Stimulated activated naive CD8-positive, alpha-beta T cell treated with anti-CD3 and anti-CD28 coated beads, Interleukin-15, Interleukin-2, amounts not matched to agents 100 ng/mL and 50 ng/mL, for 24 hours (primary cell): ENCODE measurements around the gene DHX35.
A peak's percentile ranks its signal among the peaks of the same experiment; 100 is the strongest.

Source experiments
- H3K27ac Mint-ChIP-seq: one replicate; pipeline ENCODE4 v1.8.0; 2021; ENCODE audit warnings: mild to moderate bottlenecking, mixed read lengths
- H3K27me3 Mint-ChIP-seq: one replicate; pipeline ENCODE4 v1.8.0; 2021; ENCODE audit warnings: mixed read lengths
- H3K36me3 Mint-ChIP-seq: one replicate; pipeline ENCODE4 v1.8.0; 2021; ENCODE audit warnings: low read depth, mixed read lengths
- H3K4me1 Mint-ChIP-seq: one replicate; pipeline ENCODE4 v1.8.0; 2021; ENCODE audit warnings: low read depth, mixed read lengths
- H3K4me3 Mint-ChIP-seq: one replicate; pipeline ENCODE4 v1.8.0; 2021; ENCODE audit warnings: mild to moderate bottlenecking, mixed read lengths
- H3K9me3 Mint-ChIP-seq: one replicate; pipeline ENCODE4 v1.8.0; 2021; ENCODE audit warnings: mixed read lengths

Gene DHX35

DNA sequence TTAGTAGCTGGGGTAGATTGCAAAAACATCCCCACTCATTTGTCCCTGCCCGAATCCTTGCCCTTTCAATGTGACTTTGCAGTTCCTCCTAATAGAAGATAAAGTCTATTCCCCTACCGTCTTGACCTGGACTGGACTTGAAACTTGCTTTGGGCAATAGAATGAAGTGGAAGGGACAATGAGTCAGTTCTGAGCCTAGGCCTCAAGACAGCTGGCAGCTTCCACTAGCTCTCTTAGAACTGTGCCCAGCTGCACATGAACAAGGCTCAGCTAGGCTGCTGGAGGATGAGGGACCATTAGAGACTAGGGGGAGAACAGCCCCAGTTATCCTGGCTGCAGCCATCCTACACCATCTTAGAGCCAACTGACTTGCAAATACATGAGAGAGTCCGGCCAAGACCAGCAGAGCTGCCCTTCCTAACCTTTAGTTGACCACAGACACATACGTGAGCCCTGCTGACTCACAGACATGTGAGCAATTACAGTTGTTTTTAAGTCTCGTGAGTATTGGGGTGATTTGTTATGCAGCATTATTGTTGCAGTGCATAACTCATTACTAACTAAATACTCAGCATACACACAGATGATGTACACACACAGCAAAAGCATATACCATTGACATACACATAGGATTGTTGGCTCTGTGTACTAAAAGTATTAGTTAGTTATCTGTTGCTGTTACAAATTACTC, 105.5 kb downstream of the DHX35 start:
- Mint-ChIP-seq H3K27me3 (peaks cover 14% of the 10 kb centered on the region), H3K27ac (no peak overlapping the region), H3K4me3 (no peak overlapping the region)

DNA sequence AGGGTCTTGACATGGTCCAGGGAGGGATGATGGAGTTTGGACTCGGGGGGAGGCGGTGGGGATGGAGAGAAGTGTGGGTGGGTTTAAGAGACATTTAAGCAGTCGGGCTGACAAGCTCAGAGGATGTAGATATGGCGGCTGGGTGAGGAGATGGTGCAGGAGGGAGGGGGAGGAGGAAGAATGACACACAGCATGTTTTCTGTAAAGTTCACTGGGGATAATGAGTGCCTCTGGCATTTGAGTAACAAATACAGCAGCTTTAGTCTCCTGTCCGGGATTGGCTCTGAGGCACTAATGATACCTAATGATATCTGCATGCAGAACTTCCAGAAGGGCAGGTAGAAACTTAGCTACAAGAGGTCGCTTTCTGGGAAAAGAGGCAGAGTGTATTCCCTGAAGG, 107.8 kb downstream of the DHX35 start:
- no peak overlapping the region for H3K27ac Mint-ChIP-seq
- no peak overlapping the region for H3K4me3 Mint-ChIP-seq
- peaks cover 19% of the 10 kb centered on the region for H3K27me3 Mint-ChIP-seq
- H3K36me3 Mint-ChIP-seq: peaks cover 5% of the 10 kb centered on the region
- H3K9me3 Mint-ChIP-seq: peaks cover 4% of the 10 kb centered on the region
- no peaks in the 10 kb centered on the region for H3K4me1 Mint-ChIP-seq

More for the DNA sequence above, 105.5 kb downstream of the DHX35 start:
- Mint-ChIP-seq H3K4me1 (no peaks in the 10 kb centered on the region), H3K36me3 (peaks cover 5% of the 10 kb centered on the region), H3K9me3 (peaks cover 4% of the 10 kb centered on the region)

DNA sequence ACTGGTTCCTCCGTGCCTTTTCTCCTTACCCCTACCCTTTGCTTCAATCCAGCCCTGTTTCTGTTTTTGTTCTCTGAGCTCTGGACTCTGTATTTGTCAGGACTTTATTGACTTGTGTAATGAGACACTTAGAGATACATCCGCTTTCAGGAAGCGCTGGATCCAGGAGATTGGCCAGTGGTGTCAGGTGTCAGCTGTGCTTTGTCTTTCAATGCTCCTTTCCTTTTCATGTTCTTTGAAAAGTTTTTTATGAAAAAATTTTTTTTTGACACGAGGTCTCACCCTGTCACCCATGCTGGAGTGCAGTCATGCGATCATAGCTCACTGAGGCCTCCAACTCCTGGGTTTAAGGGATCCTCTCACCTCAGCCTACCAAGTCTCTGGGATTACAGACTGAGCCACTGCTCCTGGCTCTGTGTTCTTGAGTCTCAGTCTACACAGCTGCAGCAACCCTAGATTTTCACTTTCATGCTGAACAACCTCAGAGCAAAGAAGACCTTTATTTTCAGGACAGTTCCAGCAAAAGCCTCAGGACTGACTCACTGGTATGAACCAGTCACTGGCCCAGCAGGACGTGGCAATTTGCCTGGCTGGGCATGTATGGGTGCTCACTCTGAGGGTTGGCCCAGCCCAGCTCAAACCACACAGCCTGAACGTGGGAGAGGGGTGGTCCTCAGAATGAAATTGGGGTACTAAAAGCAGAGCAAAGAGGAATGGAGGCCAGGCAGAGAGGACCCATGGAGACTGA, 108.5 kb downstream of the DHX35 start:
- H3K27me3 Mint-ChIP-seq: peaks cover 19% of the 10 kb centered on the region
- no peak overlapping the region for H3K4me3 Mint-ChIP-seq
- H3K27ac Mint-ChIP-seq: no peak overlapping the region
- H3K4me1 Mint-ChIP-seq: no peaks in the 10 kb centered on the region
- H3K36me3 Mint-ChIP-seq: peaks cover 5% of the 10 kb centered on the region
- peaks cover 4% of the 10 kb centered on the region for H3K9me3 Mint-ChIP-seq

DNA sequence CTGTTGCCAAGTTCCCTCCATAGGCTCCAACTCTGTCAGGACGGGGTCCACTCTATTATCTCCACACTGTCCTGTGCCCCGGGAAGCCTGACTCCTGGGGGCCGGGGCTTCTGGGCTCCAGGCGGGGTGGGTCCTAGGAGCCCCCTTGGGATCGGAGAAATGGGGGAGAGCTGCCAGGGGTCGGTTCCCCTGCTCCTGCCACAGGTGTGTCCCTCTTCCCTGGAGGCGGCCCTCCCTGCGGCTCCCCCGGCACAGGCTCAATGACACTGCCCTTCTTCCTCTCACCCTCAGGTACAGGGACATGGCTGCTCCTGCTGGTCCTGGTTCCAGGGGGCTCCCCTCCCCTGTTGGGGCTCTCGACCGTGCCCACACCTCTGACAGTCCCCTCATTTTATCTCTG, 110.0 kb downstream of the DHX35 start:
- Mint-ChIP-seq H3K27me3 (peaks cover 26% of the 10 kb centered on the region), H3K36me3 (peaks cover 5% of the 10 kb centered on the region), H3K4me1 (no peaks in the 10 kb centered on the region), H3K27ac (no peak overlapping the region), H3K4me3 (no peak overlapping the region), H3K9me3 (peaks cover 4% of the 10 kb centered on the region)

DNA sequence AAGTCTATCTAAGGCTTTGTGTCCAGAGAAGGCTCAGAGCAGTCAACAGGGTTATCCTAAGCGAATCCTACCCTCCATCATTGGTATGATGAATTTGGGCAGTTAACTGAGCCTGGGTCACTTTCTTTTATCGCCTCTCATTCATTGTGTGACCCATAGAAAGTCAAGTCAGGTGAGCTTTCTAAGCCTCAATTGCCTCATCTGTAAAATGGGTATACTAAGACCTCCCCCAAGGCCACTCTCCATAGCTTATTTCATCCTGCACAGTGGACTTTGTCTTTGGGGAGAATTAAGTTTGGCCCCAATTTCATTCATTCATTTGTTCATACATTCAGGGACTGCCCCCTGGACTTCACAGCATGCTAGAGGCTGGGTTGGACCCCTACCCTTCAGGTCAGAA, 110.5 kb downstream of the DHX35 start:
- H3K9me3 Mint-ChIP-seq: peaks cover 4% of the 10 kb centered on the region
- H3K27ac Mint-ChIP-seq: no peak overlapping the region
- no peaks in the 10 kb centered on the region for H3K4me1 Mint-ChIP-seq
- H3K27me3 Mint-ChIP-seq: peaks cover 26% of the 10 kb centered on the region
- peaks cover 5% of the 10 kb centered on the region for H3K36me3 Mint-ChIP-seq
- H3K4me3 Mint-ChIP-seq: no peak overlapping the region

DNA sequence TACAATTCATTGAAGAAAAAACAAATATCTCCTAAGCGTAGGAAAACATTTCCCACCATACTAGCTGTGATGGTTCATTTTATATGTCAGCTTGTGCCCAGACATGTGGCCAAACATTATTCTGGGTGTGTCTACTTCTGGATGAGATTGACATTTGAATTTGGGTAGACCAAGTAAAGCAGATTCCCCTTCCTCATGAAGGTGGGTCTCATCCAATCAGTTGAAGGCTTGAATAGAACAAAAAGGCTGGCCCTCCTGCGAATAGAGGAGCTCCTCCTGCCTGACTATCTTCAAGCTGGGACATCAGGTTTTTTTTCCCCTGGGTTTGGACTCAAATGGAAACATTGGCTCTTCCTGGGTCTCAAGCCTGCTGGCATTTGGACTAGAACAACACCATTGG, 113.6 kb downstream of the DHX35 start:
- no peak overlapping the region for H3K4me3 Mint-ChIP-seq
- peaks cover 19% of the 10 kb centered on the region for H3K27me3 Mint-ChIP-seq
- H3K9me3 Mint-ChIP-seq: no peaks in the 10 kb centered on the region
- H3K36me3 Mint-ChIP-seq: no peaks in the 10 kb centered on the region
- no peaks in the 10 kb centered on the region for H3K4me1 Mint-ChIP-seq
- H3K27ac Mint-ChIP-seq: no peak overlapping the region

DNA sequence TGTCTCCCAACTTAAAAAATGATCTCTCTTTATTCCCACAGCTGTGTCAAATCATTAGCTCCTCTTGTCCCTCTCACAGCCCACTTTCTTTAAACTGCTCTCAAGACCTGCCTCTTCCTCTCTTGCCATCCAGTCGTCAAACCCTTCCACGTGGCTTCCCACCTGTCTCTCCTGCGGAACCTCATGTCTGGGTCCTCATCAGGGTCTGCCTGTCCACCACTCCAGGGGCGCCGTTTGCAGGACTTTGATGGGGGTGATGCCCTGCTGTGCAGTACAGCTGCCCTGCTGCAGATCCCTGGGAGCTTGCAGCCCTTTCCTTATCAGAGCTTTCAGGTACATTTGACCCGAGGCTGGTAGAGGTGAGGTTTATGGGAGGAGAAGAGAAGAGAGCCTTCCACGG, 114.8 kb downstream of the DHX35 start:
- H3K4me3 Mint-ChIP-seq: no peak overlapping the region
- H3K27ac Mint-ChIP-seq: no peak overlapping the region
- peaks cover 16% of the 10 kb centered on the region for H3K27me3 Mint-ChIP-seq
- no peaks in the 10 kb centered on the region for H3K36me3 Mint-ChIP-seq
- H3K9me3 Mint-ChIP-seq: no peaks in the 10 kb centered on the region
- no peaks in the 10 kb centered on the region for H3K4me1 Mint-ChIP-seq

DNA sequence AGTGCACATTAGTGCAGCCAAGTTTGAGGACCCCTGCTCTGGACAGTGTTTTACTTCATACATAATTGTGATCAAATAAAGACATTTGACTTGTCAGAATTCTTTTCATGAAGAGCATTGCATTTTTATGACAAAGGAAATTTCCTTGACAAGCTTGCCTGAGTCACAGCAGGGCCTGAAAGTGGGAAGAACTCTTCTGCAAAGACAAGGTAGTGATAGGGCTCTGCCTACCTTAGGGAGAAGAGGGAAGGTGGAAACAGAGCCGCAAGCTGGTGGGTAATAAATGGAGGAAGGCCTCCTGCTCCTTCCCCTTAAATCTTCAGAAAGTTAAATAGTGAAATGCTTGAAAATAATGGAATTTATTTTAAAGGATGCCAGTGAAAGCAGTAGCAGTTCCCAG, 118.2 kb downstream of the DHX35 start:
- Mint-ChIP-seq H3K27ac (no peak overlapping the region), H3K9me3 (no peaks in the 10 kb centered on the region), H3K27me3 (peaks cover 20% of the 10 kb centered on the region), H3K4me3 (no peak overlapping the region), H3K36me3 (no peaks in the 10 kb centered on the region), H3K4me1 (no peaks in the 10 kb centered on the region)

DNA sequence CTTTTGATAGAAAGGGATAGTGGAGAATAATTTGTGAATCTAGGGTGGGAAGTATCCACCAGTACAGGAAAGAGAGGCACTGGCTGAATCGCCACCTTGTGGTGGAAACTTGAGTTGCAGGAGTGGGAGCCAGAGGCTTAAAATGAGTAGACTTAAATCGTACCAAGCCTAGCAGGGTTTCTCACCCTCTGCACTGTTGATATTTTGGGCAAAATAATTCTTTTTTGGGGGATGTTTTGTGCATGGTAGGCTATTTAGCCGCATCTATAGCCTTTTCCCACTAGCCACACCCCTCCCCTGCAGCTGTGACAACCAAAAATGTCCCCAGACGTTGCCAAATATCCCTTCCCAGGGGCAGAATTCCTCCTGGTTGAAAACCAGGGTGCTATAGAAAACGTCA, 119.1 kb downstream of the DHX35 start:
- Mint-ChIP-seq H3K27ac (no peak overlapping the region), H3K4me3 (no peak overlapping the region), H3K27me3 (peaks cover 16% of the 10 kb centered on the region), H3K9me3 (no peaks in the 10 kb centered on the region), H3K36me3 (no peaks in the 10 kb centered on the region), H3K4me1 (no peaks in the 10 kb centered on the region)

DNA sequence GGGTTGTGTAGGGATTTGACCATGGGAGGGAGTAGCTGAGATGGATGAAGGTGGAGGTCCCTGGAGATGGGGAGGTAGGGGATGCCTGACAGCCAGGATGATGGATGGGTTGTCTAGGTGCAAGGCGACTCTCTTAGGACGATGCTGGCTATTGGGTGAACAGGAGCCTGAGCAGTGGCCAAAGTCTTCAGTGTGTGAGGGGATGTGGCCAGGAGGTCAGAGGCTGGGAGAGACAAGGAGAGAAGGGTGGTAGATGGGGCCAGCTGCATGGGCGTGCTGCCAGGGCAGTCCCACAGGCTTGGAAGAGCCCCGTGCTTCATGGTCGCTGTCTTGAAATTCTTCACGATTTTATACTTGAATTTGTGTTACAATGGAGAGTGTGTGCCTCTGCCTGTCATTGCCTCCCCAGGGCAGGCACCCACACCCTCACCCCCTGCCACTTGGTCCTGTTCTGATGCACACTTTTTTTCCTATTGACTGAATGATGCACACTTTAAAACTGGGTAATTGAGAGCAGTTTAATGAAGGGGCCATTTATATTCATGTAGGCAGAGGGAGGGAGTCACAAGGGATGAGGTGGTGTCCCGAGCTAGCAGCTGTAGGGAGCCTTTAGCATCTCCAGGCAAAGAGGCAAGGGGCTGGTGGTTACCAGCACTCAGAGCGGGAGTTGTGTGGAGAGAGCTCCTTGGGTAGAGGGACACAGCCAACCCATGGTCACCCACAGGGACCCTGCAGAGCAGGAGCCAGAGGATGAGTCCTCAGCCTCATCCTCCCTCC, 120.7 kb downstream of the DHX35 start:
- Mint-ChIP-seq H3K4me3 (no peak overlapping the region), H3K27ac (no peak overlapping the region), H3K4me1 (no peaks in the 10 kb centered on the region), H3K9me3 (no peaks in the 10 kb centered on the region), H3K27me3 (peaks cover 12% of the 10 kb centered on the region), H3K36me3 (no peaks in the 10 kb centered on the region)

DNA sequence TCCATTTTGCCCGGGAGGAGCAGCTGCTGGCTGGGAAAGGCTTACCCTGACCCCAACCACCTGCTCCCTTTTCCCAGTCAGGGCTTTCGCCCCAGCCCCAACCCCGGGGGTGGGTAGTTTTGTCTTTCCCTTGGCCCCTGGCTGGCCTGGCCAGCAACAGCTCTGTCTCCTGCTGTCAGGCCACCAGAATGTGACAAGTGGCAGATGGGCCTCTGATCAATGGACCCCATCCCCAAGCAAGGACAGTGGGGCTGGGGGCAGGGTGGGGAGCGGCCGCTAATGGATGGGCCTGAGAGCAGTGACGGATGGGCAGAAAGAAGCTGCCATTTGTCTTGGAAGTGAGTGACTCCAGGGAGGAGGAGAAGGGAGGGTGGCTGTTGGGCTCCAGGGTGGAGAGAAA, 121.6 kb downstream of the DHX35 start:
- Mint-ChIP-seq H3K27ac (no peak overlapping the region), H3K9me3 (no peaks in the 10 kb centered on the region), H3K4me3 (no peak overlapping the region), H3K4me1 (no peaks in the 10 kb centered on the region), H3K27me3 (peaks cover 11% of the 10 kb centered on the region), H3K36me3 (no peaks in the 10 kb centered on the region)

DNA sequence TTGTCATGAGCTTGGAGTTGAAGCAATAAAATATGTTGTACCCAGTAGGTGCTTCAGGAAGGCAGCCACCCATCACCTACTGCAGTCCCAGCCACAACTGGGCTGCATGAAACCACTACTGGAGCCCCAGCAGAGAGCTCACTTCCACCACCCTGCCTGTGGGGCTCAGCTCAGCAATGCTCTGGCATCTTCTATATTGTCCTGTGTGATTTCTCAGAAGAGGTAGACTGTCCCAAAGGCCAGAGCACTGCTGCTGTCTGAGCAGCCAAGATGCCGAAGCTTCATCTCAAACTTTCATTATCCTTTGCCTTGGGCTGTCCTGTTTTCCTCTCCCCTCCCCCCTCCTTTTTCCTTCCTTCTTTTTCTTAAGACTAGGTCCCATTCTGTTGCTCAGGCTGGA, 126.9 kb downstream of the DHX35 start:
- Mint-ChIP-seq H3K27me3 (peaks cover 6% of the 10 kb centered on the region), H3K9me3 (no peaks in the 10 kb centered on the region), H3K27ac (peak overlapping the region; percentile 59), H3K36me3 (no peaks in the 10 kb centered on the region), H3K4me1 (no peaks in the 10 kb centered on the region), H3K4me3 (no peak overlapping the region)
